ENCODE measurements around the gene ADAMTS17.

Gene ADAMTS17

GRCh38 chr15:100120111-100120510 is 221.7 kb downstream of the ADAMTS17 start:
- TF ChIP-seq EZH2phosphoT487 (IDR thresholded peaks at IDR 0.05; ENCODE audit: borderline replicate concordance, low read length): no peak
- TF ChIP-seq CTCF (IDR thresholded peaks at IDR 0.05; ENCODE audit: low read depth, low read length, poor library complexity, severe bottlenecking): no peak
- H3K27ac ChIP-seq (ENCODE audit: low read depth, low read length): no peak overlapping the region
- H3K27me3 ChIP-seq (ENCODE audit: control insufficient read depth, low read length): no peaks in the 10 kb centered on the region

DNA sequence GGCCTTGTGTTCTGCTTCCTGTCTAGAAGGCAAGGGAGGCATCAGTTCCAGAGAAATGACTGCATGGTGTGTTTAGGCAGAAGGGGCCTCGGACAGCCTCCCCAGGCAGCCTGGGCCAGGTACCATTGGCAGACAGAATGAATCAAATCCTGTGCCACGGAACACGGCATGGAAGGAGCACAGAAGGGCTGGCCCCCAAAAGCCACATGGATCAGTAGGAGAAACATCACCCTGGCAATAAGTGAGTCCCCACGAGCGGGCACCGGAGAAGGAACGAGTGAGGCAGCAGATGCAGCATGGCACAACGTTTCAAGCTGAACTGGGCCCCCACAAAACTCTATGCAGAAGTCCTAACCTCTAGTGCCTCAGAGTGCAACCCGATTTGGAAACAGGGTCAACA is 223.2 kb downstream of the ADAMTS17 start:
- Histone ChIP-seq H3K27ac (ENCODE audit: low read depth, low read length) (no peak overlapping the region), H3K4me3 (ENCODE audit: low read length) (no peak overlapping the region), H4K20me1 (ENCODE audit: control insufficient read depth, insufficient read depth, low read depth, low read length) (no peaks in the 10 kb centered on the region), H3K27me3 (ENCODE audit: control insufficient read depth, low read length) (no peaks in the 10 kb centered on the region), H3K79me2 (ENCODE audit: control insufficient read depth, low read length) (no peaks in the 10 kb centered on the region), H3F3A (ENCODE audit: control insufficient read depth, insufficient read depth) (no peaks in the 10 kb centered on the region), H3K4me2 (ENCODE audit: low read length) (no peak overlapping the region), H3K36me3 (ENCODE audit: control insufficient read depth, low read length) (no peaks in the 10 kb centered on the region), H3K4me1 (ENCODE audit: control insufficient read depth, low read length) (no peaks in the 10 kb centered on the region), H3K9me2 (replicated peaks; ENCODE audit: control insufficient read depth, low read length) (no peaks in the 10 kb centered on the region), H3K9me3 (ENCODE audit: control insufficient read depth, insufficient read depth, low read length) (no peaks in the 10 kb centered on the region)
- TF ChIP-seq EZH2phosphoT487 (IDR thresholded peaks at IDR 0.05; ENCODE audit: borderline replicate concordance, low read length): no peak

More at GRCh38 chr15:100120111-100120510, 221.7 kb downstream of the ADAMTS17 start:
- H3K9me2 ChIP-seq (replicated peaks; ENCODE audit: control insufficient read depth, low read length): no peaks in the 10 kb centered on the region
- H3K36me3 ChIP-seq (ENCODE audit: control insufficient read depth, low read length): no peaks in the 10 kb centered on the region
- no peaks in the 10 kb centered on the region for H3K9me3 ChIP-seq (ENCODE audit: control insufficient read depth, insufficient read depth, low read length)
- no peaks in the 10 kb centered on the region for H3F3A ChIP-seq (ENCODE audit: control insufficient read depth, insufficient read depth)
- H3K4me2 ChIP-seq (ENCODE audit: low read length): no peak overlapping the region
- H3K4me1 ChIP-seq (ENCODE audit: control insufficient read depth, low read length): no peaks in the 10 kb centered on the region
- no peaks in the 10 kb centered on the region for H4K20me1 ChIP-seq (ENCODE audit: control insufficient read depth, insufficient read depth, low read depth, low read length)
- no peaks in the 10 kb centered on the region for H3K79me2 ChIP-seq (ENCODE audit: control insufficient read depth, low read length)
- H3K4me3 ChIP-seq (ENCODE audit: low read length): no peak overlapping the region

DNA sequence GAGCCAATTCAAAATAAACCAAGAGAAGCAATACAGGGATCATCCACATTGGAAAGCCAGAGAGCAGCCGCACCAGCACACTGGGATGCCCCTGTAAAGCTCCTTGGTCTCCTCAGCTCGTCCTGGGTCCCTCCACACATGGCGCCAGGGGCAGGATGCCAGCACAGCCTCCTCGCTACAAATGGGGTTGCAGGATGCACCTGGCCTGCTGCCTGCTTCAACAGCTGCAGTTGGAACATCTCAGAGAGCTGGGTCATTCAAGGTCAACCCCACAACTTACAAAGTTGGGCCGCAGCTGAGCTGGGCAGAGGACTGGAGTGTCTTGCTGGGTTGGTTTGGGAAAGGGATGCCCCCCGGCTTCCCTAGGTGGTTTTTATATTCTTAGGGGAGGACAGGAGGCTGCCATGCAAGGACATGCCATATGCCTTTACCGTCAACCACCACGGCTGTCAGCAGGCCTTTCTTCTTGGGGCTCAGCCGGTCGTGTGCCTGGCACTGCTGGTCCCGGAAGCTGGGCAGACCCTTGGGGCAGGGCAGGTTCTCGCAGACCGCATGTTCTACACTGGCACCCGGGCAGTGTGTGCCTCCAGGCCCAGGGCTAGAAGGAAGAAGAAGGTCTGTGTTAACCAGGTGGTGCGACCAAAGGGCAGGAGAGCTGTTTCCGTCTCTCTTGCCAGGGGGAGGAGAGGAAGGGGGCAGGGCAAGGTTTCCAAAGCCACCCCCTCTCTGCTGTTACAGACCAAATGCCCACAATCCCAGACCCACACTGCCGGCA is 225.2 kb downstream of the ADAMTS17 start:
- no peak for TF ChIP-seq CTCF (IDR thresholded peaks at IDR 0.05; ENCODE audit: low read depth, low read length, poor library complexity, severe bottlenecking)
- TF ChIP-seq EZH2phosphoT487 (IDR thresholded peaks at IDR 0.05; ENCODE audit: borderline replicate concordance, low read length): no peak

GRCh38 chr15:100115711-100116090 is 226.1 kb downstream of the ADAMTS17 start:
- Histone ChIP-seq H4K20me1 (ENCODE audit: control insufficient read depth, insufficient read depth, low read depth, low read length) (no peaks in the 10 kb centered on the region), H3F3A (ENCODE audit: control insufficient read depth, insufficient read depth) (no peaks in the 10 kb centered on the region), H3K4me3 (ENCODE audit: low read length) (no peak overlapping the region), H3K9me3 (ENCODE audit: control insufficient read depth, insufficient read depth, low read length) (no peaks in the 10 kb centered on the region), H3K36me3 (ENCODE audit: control insufficient read depth, low read length) (no peaks in the 10 kb centered on the region), H3K4me2 (ENCODE audit: low read length) (no peak overlapping the region), H3K79me2 (ENCODE audit: control insufficient read depth, low read length) (no peaks in the 10 kb centered on the region), H3K4me1 (ENCODE audit: control insufficient read depth, low read length) (no peaks in the 10 kb centered on the region), H3K27me3 (ENCODE audit: control insufficient read depth, low read length) (no peaks in the 10 kb centered on the region), H3K9me2 (replicated peaks; ENCODE audit: control insufficient read depth, low read length) (no peaks in the 10 kb centered on the region), H3K27ac (ENCODE audit: low read depth, low read length) (no peak overlapping the region)
- no peak for TF ChIP-seq EZH2phosphoT487 (IDR thresholded peaks at IDR 0.05; ENCODE audit: borderline replicate concordance, low read length)
- TF ChIP-seq CTCF (IDR thresholded peaks at IDR 0.05; ENCODE audit: low read depth, low read length, poor library complexity, severe bottlenecking): no peak

More for the DNA sequence above, 225.2 kb downstream of the ADAMTS17 start:
- Histone ChIP-seq H3K36me3 (ENCODE audit: control insufficient read depth, low read length) (no peaks in the 10 kb centered on the region), H3K9me3 (ENCODE audit: control insufficient read depth, insufficient read depth, low read length) (no peaks in the 10 kb centered on the region), H3K4me3 (ENCODE audit: low read length) (no peak overlapping the region), H3K9me2 (replicated peaks; ENCODE audit: control insufficient read depth, low read length) (no peaks in the 10 kb centered on the region), H3K4me2 (ENCODE audit: low read length) (no peak overlapping the region), H3K27me3 (ENCODE audit: control insufficient read depth, low read length) (no peaks in the 10 kb centered on the region), H3K27ac (ENCODE audit: low read depth, low read length) (no peak overlapping the region), H3K4me1 (ENCODE audit: control insufficient read depth, low read length) (no peaks in the 10 kb centered on the region), H3F3A (ENCODE audit: control insufficient read depth, insufficient read depth) (no peaks in the 10 kb centered on the region), H4K20me1 (ENCODE audit: control insufficient read depth, insufficient read depth, low read depth, low read length) (no peaks in the 10 kb centered on the region), H3K79me2 (ENCODE audit: control insufficient read depth, low read length) (no peaks in the 10 kb centered on the region)

All from DOHH2 (cell line).